Stimulated activated CD8-positive, alpha-beta memory T cell treated with anti-CD3 and anti-CD28 coated beads, Interleukin-4, amount 100 ng/mL, for 1 hour (primary cell): ENCODE data around the gene MAN1C1.

Experiments used
- DNase-seq, 2 donors: peaks; one replicate each; pipeline ENCODE4 v3.0.0-alpha.2; 2020; ENCODE audit warnings: low read depth in 2 of 2, low spot score in 1 of 2

The MAN1C1 gene

GRCh38 chr1:25677193-25677773 is 60.7 kb downstream of the MAN1C1 start:
- DNase-seq: no peak

GRCh38 chr1:25679171-25679570 is 62.6 kb downstream of the MAN1C1 start:
- no peak for DNase-seq

GRCh38 chr1:25680701-25681100 is 64.1 kb downstream of the MAN1C1 start:
- DNase-seq: no peak

GRCh38 chr1:25682059-25682601 is 65.5 kb downstream of the MAN1C1 start:
- DNase-seq: no peak

GRCh38 chr1:25683177-25683576 is 66.6 kb downstream of the MAN1C1 start:
- DNase-seq: no peak

GRCh38 chr1:25683731-25684130 is 67.1 kb downstream of the MAN1C1 start:
- DNase-seq: no peak

GRCh38 chr1:25684216-25684965 is 67.8 kb downstream of the MAN1C1 start:
- no peak for DNase-seq

GRCh38 chr1:25685211-25685750 is 68.7 kb downstream of the MAN1C1 start:
- DNase-seq: no peak

GRCh38 chr1:25685938-25686665 is 69.5 kb downstream of the MAN1C1 start:
- DNase-seq: no peak

GRCh38 chr1:25687221-25688017 is 70.8 kb downstream of the MAN1C1 start:
- DNase-seq: no peak

GRCh38 chr1:25688390-25689119 is 72.0 kb downstream of the MAN1C1 start:
- DNase-seq: no peak

GRCh38 chr1:25689686-25690381 is 73.2 kb downstream of the MAN1C1 start:
- DNase-seq: no peak

GRCh38 chr1:25690396-25690956 is 73.9 kb downstream of the MAN1C1 start:
- DNase-seq: no peak

GRCh38 chr1:25691211-25691610 is 74.6 kb downstream of the MAN1C1 start:
- no peak for DNase-seq

- no peak for DNase-seq
Observed at GRCh38 chr1:25692560-25692959, 76.0 kb downstream of the MAN1C1 start.

GRCh38 chr1:25694167-25695007 is 77.8 kb downstream of the MAN1C1 start:
- no peak for DNase-seq

GRCh38 chr1:25695090-25695770 is 78.6 kb downstream of the MAN1C1 start:
- DNase-seq: no peak
